Skeletal muscle satellite cell (primary cell): ENCODE results near the gene PDCD1LG2.

ENCODE experiments used
- H3K27me3 ChIP-seq: 2 replicates; pipeline ENCODE4 v1.7.0; 2013; ENCODE audit warnings: low read length; ENCODE audit not compliant: control insufficient read depth, insufficient read depth
- H3K36me3 ChIP-seq: 2 replicates; pipeline ENCODE4 v1.7.0; 2013; ENCODE audit warnings: mild to moderate bottlenecking, control low read depth, low read length; ENCODE audit not compliant: insufficient read depth
- H3K4me1 ChIP-seq: 2 replicates; pipeline ENCODE4 v1.7.0; 2013; ENCODE audit warnings: low read length; ENCODE audit not compliant: control insufficient read depth, insufficient read depth
- H3K4me2 ChIP-seq: 2 replicates; pipeline ENCODE4 v1.7.0; 2013; ENCODE audit warnings: mild to moderate bottlenecking, low read length
- H3K4me3 ChIP-seq: 2 replicates; pipeline ENCODE4 v1.7.0; 2013; ENCODE audit warnings: low read length
- H3K9ac ChIP-seq: 2 replicates; pipeline ENCODE4 v1.7.0; 2013; ENCODE audit warnings: mild to moderate bottlenecking, low read depth, low read length, moderate library complexity
- H3K9me3 ChIP-seq: replicated peaks from 2 replicates; pipeline ENCODE4 v1.7.0; 2013; ENCODE audit warnings: mild to moderate bottlenecking, control low read depth, low read length

The PDCD1LG2 gene

GRCh38 chr9:5543875-5544702 is 33.8 kb downstream of the PDCD1LG2 start:
- Histone ChIP-seq H3K36me3 (no peaks in the 10 kb centered on the region), H3K4me3 (no peak overlapping the region)

DNA sequence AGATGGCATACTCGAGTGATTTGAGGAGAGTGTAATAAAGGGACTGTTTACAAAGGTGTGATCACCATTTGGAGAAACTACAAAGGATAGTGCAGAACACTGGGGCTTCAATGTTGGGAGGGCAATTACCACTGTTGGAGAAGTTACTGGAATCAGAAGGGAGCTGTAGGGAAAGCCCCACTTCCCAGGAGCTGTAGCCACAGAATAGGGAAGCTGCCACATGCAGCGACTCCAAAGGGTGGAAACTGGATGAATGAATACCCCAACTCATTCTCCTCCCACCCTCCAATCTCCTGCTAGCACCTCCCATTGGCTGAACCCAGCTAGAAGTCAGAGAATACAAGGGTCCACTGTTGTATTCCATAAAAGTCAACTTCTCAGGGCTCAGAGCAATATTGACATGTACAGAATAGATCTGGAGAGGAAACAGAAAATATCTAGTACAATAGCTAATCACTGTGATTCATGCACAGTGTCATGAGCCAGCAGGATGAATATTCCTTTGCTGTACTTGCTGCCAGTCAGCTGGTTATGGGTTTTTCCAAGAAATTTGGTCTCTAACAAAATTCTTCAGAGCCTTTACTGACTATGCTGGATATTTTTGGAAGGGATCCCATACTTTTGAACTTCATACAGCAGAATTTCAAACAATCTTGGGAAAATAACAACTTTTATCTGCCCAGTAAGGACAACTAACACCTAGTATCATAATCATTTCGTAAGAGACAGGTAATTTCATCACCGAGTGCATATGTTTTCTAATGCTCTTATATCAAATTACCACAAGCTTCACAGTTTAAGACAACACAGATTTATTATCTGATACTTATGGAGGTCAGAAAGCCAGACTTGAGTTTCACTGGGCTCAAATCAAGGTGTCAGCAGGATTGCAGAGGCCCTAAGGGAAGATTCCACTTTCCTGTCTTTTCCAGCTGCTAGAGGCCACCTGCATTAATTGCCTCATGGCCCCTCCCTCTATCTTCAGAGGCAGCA is 39.6 kb downstream of the PDCD1LG2 start:
- Histone ChIP-seq H3K4me2 (peak overlapping the region; percentile 29), H3K4me1 (peaks cover 52% of the 10 kb centered on the region), H3K36me3 (no peaks in the 10 kb centered on the region), H3K4me3 (no peak overlapping the region), H3K9me3 (no peaks in the 10 kb centered on the region), H3K9ac (no peak overlapping the region), H3K27me3 (no peaks in the 10 kb centered on the region)

More at GRCh38 chr9:5543875-5544702, 33.8 kb downstream of the PDCD1LG2 start:
- no peak overlapping the region for H3K4me2 ChIP-seq
- no peak overlapping the region for H3K9ac ChIP-seq
- H3K9me3 ChIP-seq, result no peaks in the 10 kb centered on the region
- no peaks in the 10 kb centered on the region for H3K27me3 ChIP-seq
- H3K4me1 ChIP-seq, result no peaks in the 10 kb centered on the region

- Histone ChIP-seq H3K27me3 (no peaks in the 10 kb centered on the region), H3K9ac (no peak overlapping the region), H3K4me2 (no peak overlapping the region), H3K4me1 (peaks cover 53% of the 10 kb centered on the region), H3K36me3 (no peaks in the 10 kb centered on the region), H3K4me3 (no peak overlapping the region), H3K9me3 (no peaks in the 10 kb centered on the region)
These were observed 41.2 kb downstream of the PDCD1LG2 start for GRCh38 chr9:5551368-5552150.

- Histone ChIP-seq H3K9me3 (no peaks in the 10 kb centered on the region), H3K27me3 (no peaks in the 10 kb centered on the region), H3K4me3 (no peak overlapping the region), H3K4me2 (no peak overlapping the region), H3K4me1 (peaks cover 53% of the 10 kb centered on the region), H3K36me3 (no peaks in the 10 kb centered on the region), H3K9ac (peak overlapping the region; percentile 64)
These were observed 42.0 kb downstream of the PDCD1LG2 start for GRCh38 chr9:5552301-5552700.

- no peaks in the 10 kb centered on the region for H3K36me3 ChIP-seq
- H3K4me1 ChIP-seq, result peaks cover 57% of the 10 kb centered on the region
- H3K4me2 ChIP-seq, result no peak overlapping the region
- H3K9me3 ChIP-seq, result no peaks in the 10 kb centered on the region
- H3K4me3 ChIP-seq, result no peak overlapping the region
- H3K27me3 ChIP-seq, result no peaks in the 10 kb centered on the region
- H3K9ac ChIP-seq, result peak overlapping the region; percentile 64
These were observed 42.9 kb downstream of the PDCD1LG2 start for GRCh38 chr9:5553211-5553610.

- Histone ChIP-seq H3K36me3 (peaks cover 3% of the 10 kb centered on the region), H3K27me3 (no peaks in the 10 kb centered on the region), H3K9me3 (no peaks in the 10 kb centered on the region), H3K4me1 (peaks cover 60% of the 10 kb centered on the region), H3K4me2 (no peak overlapping the region), H3K9ac (peak overlapping the region; percentile 37), H3K4me3 (no peak overlapping the region)
These were observed 43.9 kb downstream of the PDCD1LG2 start for GRCh38 chr9:5554254-5554653.

- Histone ChIP-seq H3K27me3 (no peaks in the 10 kb centered on the region), H3K4me2 (no peak overlapping the region), H3K9me3 (no peaks in the 10 kb centered on the region), H3K4me3 (no peak overlapping the region), H3K4me1 (peaks cover 43% of the 10 kb centered on the region), H3K36me3 (peaks cover 12% of the 10 kb centered on the region), H3K9ac (no peak overlapping the region)
These were observed 45.9 kb downstream of the PDCD1LG2 start for GRCh38 chr9:5556101-5556705.

DNA sequence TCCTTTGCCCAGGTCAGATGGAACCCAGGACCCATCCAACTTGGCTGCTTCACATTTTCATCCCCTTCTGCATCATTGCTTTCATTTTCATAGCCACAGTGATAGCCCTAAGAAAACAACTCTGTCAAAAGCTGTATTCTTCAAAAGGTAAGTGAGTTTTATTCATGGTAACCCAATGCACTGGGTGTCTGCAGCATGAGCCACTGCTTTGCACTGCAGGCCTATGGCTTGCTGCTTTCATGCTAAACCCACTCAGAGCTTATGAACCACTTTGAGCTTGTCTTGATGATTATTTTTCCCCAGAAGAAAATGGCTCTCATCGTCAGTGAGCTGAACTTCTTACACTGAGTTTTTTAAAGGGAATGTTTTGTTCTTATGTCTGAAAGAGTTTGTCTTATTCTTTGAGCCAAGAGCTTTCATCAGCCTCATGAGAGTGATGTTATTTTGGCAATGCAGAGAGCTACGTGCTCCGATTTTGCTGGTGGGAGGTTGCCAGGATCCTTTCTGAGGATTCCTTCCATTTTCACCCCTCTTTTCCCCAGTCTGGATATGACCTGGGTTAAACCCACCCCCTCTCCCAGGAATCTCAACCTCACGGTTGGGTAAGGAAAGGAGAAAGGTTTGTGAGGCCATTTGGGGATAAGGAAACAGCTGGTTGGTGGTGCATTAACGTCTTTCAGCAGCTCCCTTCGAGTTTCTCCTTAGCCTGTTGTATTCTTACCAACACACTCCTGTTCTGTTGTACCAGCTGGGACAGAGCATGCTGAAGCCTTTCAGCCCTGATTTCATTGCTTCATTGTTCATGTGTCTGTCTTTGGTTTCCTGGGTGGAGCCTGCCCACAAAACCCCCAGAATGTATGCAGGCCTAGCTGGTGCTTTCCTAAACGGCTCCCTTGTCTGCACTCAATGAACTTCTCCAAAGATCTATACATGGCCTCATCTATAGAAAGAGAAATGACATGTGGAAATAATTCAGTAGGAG is 47.6 kb downstream of the PDCD1LG2 start:
- no peak overlapping the region for H3K9ac ChIP-seq
- no peak overlapping the region for H3K4me2 ChIP-seq
- peaks cover 28% of the 10 kb centered on the region for H3K4me1 ChIP-seq
- H3K9me3 ChIP-seq, result no peaks in the 10 kb centered on the region
- no peak overlapping the region for H3K4me3 ChIP-seq
- H3K27me3 ChIP-seq, result no peaks in the 10 kb centered on the region
- H3K36me3 ChIP-seq, result peaks cover 20% of the 10 kb centered on the region

- Histone ChIP-seq H3K9ac (no peak overlapping the region), H3K4me2 (no peak overlapping the region), H3K9me3 (no peaks in the 10 kb centered on the region), H3K27me3 (no peaks in the 10 kb centered on the region), H3K4me1 (peaks cover 22% of the 10 kb centered on the region), H3K36me3 (peaks cover 26% of the 10 kb centered on the region), H3K4me3 (no peak overlapping the region)
These were observed 49.3 kb downstream of the PDCD1LG2 start for GRCh38 chr9:5559659-5560058.
